RWPE1 (cell line): ENCODE data around the gene KCNQ5.

ENCODE experiments used
- CTCF ChIA-PET: fragments of 350-600 bp; sonication (Branson Sonifier 250); formaldehyde crosslinking; extraction: SDS; loops from one replicate; lab custom pipeline; 2021; lab: Yijun Ruan, JAX
- POLR2A ChIA-PET: fragments of 400-600 bp; formaldehyde crosslinking; extraction: SDS; loops from one replicate; lab custom pipeline; 2020; ENCODE audit warnings: antibody characterized with exemption; ENCODE audit not compliant: low non-redundant PET; lab: Yijun Ruan, JAX
- DNase-seq: peaks from one replicate; pipeline ENCODE4 v3.0.0; 2012; ENCODE audit warnings: low spot score
- H3K27ac ChIP-seq: fragments of 450-650 bp; 2 replicates; pipeline ENCODE4 v1.5.1; 2017
- CTCF ChIP-seq: fragments of 450-650 bp; conservative IDR thresholded peaks from 2 replicates; pipeline ENCODE4 v1.5.1; 2017; ENCODE audit warnings: low read depth, mild to moderate bottlenecking

Gene KCNQ5

DNA sequence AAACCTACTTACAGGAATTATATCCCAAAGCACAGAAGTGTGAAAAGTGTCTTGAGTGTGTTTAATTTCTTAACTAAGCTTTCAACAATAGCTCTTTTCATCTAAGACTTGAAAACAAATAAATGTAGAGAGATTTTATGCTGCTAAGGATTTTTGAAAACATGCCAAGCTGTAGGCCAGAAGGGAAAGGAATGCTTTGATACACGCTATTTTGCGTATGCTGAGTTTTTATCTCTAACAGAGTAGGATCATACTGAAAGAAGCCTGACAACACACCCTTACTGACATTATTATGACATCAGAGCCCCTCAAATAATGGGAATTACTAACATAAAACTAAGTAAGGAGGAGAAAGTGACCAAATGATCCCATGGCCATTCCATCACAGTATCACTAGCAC, 338.0 kb downstream of the KCNQ5 start:
- POLR2A ChIA-PET, result interaction anchor here (0.6 kb wide), 1 partner anchor 9 kb away, joined by 3 read pairs; no protein-coding TSS in a partner anchor
- no peak for TF ChIP-seq CTCF
- CTCF ChIA-PET, result no interaction called here
- DNase-seq, result no peak
- H3K27ac ChIP-seq, result no peak overlapping the region

- no peak overlapping the region for H3K27ac ChIP-seq
- ChIA-PET POLR2A (no interaction called here), CTCF (interaction anchor here (0.7 kb wide), 1 partner anchor 1876 kb away, joined by 4 read pairs; no protein-coding TSS in a partner anchor)
- DNase-seq, result no peak
- no peak for TF ChIP-seq CTCF
Measured at GRCh38 chr6:72963946-72964345, 342.1 kb downstream of the KCNQ5 start.

GRCh38 chr6:72966628-72967280, 344.9 kb downstream of the KCNQ5 start:
- peak; percentile 38 for DNase-seq
- ChIA-PET CTCF (no interaction called here), POLR2A (no interaction called here)
- no peak overlapping the region for H3K27ac ChIP-seq
- no peak for TF ChIP-seq CTCF

DNA sequence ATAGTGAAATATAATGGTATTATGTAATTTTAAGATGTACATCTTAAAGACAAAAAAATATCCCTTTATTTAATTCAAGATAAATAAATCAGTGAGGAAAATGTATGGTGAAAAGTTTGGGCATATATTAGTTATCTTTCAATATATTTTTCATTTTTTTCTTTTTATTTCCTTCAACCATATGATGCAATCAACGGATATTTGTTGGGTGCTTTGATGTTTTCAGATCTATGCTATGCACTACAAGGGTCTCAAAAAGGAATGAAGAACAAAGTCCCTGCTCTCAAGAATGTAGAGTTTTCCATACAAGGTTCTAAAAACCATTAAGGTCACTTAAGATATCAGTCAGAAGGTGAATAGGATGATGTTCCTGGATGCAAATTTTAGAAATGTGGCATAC, 345.5 kb downstream of the KCNQ5 start:
- no peak for TF ChIP-seq CTCF
- CTCF ChIA-PET, result no interaction called here
- POLR2A ChIA-PET, result no interaction called here
- H3K27ac ChIP-seq, result no peak overlapping the region
- DNase-seq, result no peak

GRCh38 chr6:72968704-72969103, 346.8 kb downstream of the KCNQ5 start:
- TF ChIP-seq CTCF, result no peak
- peak; percentile 79 for DNase-seq
- H3K27ac ChIP-seq, result no peak overlapping the region
- CTCF ChIA-PET, result interaction anchor here (0.6 to 0.8 kb wide), 2 partner anchors 67 to 358 kb away, joined by 3 to 5 read pairs; no protein-coding TSS in a partner anchor
- POLR2A ChIA-PET, result no interaction called here

DNA sequence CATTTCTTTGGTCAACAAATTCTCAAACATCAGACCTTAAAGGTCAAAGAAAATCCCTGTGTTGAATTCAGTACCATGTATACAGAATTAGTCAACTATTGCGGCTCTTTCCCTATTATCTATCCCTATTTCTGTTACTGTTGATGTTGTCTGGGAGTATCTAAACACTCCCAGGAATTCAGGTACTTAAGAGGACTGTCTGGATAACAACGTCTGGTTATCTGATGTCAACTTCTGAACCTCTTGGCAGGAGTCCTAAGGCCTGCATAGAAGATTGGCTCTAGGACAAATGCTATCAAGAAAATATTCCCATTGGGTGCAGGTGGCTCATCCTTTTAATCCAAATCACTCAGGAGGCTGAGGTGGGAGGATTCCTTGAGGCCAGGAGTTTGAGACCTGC, 347.8 kb downstream of the KCNQ5 start:
- ChIA-PET CTCF (no interaction called here), POLR2A (no interaction called here)
- no peak for TF ChIP-seq CTCF
- H3K27ac ChIP-seq, result no peak overlapping the region
- DNase-seq, result no peak
